Left renal cortex interstitium (tissue), 4 donors: ENCODE results near the gene ERBB4. TPM values are rescaled to one million over a fixed set of nuclear protein-coding genes. Genes with fewer than 3 reads are reported as not detected.

Experiments
- DNase-seq, 4 donors: peaks; one replicate each; pipeline ENCODE4 v3.0.0-alpha.2; 2013; ENCODE audit warnings: low read depth in 4 of 4, low spot score in 2 of 4, missing footprints in 1 of 4
- polyA plus RNA-seq, 4 donors: library from polyadenylated mRNA; unstranded; fragments of 120-200 nt; gene quantifications; one replicate each; pipeline ENCODE4 v1.2.1, GENCODE V29; 2013; ENCODE audit not compliant: insufficient read length in 4 of 4

Gene ERBB4
- polyA plus RNA-seq, 4 donors = 34.7 to 59.5 (median 45.5) TPM

DNA sequence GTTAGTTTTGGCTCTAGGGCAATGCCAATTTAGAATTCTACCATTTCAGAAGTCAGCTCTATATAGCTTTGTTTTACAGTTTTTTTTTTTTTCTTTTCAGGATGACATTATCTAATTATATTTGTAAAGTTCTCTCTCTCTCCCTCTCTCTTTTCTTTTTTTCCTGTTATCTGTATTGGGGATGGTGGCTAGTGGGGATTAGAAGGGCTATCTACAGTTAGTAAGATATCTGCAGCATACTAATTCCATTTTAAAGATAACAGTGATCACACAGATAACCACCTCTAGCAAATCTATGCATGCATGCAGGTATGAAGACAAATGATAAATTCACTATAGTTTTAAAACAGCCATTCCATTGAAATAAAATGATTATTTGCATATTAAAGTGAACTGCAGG, 438.9 kb downstream of the ERBB4 start:
- no peak for DNase-seq

DNA sequence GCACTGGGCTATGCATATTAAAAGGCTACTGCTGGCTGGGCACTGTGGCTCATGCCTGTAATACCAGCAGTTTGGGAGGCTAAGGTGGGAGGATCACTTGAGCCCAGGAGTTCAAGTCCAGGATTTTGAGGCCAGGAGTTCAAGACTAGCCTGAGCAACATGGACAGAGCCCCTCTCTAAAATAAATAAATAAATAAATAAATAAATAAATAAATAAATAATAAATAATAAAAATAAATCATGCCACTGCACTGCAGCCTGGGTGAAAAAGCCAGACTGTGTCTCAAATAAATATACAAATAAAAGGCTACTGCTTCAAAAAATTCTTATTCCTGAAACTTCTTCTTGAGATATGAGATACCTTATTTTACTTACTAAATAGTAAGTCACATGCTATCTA, 439.6 kb downstream of the ERBB4 start:
- DNase-seq = no peak

DNA sequence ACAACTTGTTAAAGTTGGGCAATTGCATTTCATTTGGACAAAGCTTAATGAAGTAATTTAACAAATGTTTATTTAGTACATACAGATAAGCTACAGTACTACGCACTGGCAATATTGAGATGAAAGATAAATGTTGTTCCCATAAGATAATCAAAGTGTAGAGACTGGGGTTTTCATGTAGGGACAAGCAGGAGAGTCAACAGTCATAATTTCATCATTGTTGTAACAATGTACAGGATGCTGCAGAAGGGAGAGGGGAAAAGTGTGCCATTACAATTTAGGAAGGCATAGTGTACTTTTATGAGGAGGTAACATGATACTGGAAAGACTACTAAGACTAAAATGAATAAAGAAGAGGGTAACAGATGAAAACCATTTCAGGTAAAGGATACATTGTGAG, 441.6 kb downstream of the ERBB4 start:
- DNase-seq = no peak

DNA sequence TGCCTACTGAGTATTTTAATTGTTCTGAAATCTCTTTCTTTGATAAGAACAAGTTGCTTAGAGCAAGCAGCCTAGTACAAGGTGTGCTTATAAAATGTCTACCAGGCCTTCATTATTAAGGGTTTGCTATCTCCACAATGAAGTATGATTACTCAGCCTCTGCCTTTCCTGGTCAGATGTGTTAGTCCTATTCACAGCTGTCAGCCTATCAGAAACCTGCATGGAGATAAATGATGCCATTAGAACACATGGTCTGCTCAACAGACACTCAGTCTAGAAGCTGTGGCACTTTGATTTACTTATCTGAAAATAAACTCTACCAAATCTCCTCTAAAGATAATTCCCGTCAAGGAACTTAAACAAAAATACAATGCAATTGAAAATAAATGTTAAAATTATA, 448.7 kb downstream of the ERBB4 start:
- DNase-seq = no peak

DNA sequence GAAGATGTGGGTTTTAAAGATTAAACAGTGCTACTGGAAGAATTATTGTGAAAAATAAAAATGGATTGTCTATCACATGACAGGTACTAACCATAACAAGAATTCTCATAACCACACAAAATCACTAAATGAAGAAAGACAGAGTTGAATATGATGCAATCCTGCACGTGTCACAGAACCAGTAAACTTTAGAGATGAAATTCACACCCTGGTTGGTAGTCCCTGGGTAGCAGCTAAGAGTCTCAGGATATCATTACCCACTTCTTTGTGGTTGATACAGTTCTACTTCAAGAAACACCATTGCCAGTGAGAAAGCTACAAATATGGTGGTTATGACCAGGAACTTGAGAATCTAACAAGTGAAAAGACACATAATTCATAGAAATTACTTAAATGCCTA, 450.2 kb downstream of the ERBB4 start:
- DNase-seq = no peak

DNA sequence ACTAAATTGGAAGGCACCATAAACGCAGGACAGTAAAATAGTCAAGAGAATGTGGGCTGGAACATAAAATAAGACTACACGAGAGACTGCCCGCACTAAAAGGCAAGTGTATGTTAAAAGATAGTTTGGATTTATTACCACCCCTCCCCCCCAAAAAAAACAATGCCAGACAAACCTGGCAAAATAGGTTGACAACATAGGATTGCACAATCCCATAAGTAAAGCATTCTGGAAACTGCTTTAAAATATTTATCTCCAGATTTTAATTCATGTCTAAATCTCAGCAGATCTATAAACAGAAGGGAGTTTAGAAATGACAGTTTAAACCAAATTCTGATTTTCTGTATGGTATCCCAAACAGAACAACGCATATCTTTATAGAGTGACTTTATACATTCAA, 455.1 kb downstream of the ERBB4 start:
- DNase-seq = no peak

DNA sequence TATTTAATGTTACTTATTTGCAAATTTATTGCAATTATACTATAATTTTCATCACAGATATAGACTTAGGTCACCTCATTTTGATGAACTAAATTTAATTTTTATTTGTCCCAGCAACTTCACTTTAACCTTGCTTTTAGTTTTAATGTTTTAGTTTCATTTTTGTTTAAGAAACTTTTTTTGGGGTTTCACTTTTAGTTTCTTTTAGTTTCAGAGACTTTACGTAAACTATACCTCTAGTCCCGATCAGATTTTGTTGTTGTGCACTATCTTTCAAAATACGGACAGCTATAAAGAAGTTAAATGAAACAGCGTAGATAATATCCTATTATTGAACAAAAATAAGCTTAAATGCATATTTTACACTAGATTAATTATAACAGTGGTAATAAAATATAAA, 460.5 kb downstream of the ERBB4 start:
- no peak for DNase-seq

DNA sequence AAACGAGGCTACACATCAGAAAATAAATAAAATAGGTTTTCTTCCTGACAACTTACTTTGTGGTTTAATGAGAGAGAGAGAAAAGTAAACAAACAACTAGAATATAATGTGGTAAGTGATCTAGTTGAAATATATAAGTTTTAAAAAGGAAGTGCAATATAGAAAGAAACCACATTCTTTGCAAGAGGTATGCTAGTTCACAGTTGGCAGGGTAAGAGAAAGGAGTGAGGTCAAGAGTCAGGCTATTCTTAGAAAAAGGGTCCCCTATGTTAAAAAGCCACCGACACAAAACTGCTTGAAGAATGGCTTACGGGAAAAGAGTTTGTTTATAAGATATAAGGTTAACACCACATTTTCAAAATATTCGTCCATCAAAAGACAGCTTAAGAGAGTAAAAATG, 462.1 kb downstream of the ERBB4 start:
- no peak for DNase-seq

DNA sequence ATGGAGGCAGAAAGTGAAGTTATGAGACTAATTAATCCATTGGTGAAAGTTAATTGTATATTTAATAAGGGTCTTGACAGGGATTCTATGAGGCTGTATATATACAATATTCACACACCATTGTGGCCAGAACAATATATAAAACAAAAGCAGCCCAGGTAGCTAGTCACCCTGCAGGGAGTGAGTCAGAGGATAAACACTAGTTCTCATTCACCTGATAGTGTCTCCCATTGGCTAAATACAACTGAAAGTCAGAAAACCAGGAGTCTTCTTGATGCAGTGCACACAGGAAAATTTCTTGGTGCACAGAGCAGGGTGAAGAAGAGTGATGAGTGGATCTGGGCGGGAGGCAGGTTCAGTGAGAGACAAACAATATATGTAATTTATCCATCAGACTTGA, 465.2 kb downstream of the ERBB4 start:
- DNase-seq = no peak

DNA sequence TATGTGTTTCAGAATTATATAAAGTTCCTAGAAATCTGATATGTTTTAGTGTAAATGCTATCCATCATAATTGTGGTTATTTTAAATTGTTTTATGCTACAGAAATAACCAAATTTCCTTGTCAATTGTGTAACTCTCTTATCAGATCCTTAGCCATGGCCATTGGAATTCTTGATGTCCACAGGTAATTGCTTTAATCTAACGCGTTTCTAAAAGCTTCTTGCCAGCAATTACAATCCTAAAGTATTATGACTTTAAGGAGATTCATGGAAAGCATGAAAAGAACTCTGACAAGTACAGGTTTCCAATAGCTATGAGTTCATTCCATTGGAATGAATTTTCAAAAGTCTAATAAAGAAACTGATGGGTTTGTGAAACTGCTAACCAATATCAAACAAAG, 472.1 kb downstream of the ERBB4 start:
- no peak for DNase-seq

DNA sequence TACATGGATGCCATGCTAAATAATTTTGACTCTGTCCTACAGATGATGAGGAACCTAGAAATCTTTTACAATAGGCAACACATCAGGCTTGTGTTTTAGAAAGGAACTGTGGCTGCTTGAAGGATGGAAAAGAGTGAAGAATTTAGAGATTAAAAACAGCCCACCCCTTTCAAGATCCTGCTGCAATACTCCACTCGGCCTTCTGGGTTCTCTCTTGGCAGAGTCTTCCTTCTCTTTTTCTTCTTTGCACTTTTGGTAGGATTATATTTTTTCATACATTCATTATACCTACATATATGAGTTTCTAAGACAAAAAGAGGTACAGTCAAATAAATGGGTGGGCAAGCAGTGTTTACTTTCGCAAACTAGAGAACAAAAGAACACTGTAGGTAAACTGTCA, 474.3 kb downstream of the ERBB4 start:
- DNase-seq = no peak

DNA sequence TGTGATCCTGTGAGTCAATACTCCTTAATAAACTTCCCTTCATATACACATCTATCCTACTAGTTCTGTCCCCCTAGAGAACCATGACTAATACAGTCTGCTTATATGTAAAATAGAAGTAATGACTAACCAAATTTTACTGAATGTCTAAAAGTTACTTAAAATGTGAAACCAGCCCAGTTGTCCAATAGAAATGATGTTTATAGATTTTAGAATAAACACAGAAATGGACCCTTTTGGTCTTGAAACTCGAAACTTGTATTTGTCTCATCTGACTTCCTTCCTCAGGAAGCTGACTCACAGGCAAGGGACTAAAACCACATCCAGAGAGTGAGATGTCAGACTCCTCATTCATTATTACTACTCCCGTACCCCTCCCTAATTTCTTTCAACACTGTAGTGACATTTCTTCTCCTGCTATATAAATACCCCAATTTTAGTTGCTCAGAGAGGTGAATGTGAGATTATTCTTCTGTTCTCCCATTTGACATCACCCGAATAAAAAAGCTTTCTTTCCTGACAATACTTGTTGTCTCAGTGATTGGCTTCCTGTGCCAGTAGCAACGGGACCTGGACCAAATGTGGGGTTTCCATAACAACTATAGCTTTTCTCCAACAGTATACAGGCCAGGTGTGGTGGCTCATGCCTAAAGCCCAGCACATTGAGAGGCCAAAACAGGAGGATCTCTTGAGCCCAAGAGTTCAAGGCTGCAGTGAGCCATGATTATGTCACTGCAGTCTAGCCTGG, 486.0 kb downstream of the ERBB4 start:
- DNase-seq = no peak

DNA sequence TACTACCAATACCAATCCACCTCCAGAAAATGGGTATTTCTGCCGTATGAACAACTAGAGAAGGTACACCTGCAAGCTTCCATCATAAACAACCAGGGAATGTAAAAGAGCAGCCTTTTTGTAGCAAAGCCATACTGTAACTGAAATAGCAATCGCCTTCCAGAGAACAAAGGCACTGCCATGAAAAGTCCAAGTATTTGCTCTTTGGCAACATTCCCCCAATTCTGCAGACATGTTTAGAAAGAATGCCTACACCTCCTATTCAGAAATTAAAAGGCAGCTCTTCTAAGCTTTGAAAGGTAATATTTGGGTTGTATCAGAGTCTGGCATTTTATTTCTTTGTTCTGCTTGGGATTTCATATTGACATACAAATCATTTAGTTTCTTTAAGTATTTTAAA, 487.7 kb downstream of the ERBB4 start:
- no peak for DNase-seq

DNA sequence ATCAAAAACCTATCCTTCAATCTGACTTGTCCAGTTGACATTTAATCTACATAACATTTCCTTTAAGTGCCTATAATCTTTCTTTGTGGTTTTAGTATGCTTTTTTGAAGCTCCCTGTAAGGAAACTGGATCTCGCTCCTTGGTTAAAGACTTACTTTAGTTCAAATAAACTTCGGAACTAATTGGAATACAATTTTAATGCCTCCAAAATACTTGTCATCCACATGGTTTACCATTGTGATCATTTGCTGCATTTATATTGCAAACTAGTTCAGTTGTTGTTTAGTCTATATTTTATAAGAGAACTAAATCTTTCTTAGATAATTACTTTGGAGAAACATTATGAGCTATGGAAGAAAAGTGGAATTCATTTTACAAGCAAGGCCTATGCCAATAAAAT, 496.0 kb downstream of the ERBB4 start:
- DNase-seq = no peak

DNA sequence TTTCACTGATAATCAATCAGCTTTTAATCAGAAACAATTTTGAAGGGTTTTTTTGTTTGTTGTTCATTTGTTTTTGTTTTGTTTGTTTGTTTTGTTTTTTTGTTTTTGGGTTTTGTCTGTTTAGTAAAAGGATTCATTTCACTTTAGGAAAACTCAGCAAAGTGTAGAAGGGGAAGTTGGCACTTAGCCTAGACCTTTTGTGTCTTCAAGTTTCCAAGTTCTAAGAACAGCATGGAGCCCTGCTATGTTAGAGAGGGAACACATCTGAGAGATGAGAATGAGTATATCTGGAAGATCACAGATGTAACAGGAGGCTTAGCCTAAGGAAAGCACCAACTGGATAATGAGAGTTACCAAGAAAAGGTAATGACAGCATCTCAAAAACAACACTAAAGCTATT, 501.5 kb downstream of the ERBB4 start:
- DNase-seq = no peak

DNA sequence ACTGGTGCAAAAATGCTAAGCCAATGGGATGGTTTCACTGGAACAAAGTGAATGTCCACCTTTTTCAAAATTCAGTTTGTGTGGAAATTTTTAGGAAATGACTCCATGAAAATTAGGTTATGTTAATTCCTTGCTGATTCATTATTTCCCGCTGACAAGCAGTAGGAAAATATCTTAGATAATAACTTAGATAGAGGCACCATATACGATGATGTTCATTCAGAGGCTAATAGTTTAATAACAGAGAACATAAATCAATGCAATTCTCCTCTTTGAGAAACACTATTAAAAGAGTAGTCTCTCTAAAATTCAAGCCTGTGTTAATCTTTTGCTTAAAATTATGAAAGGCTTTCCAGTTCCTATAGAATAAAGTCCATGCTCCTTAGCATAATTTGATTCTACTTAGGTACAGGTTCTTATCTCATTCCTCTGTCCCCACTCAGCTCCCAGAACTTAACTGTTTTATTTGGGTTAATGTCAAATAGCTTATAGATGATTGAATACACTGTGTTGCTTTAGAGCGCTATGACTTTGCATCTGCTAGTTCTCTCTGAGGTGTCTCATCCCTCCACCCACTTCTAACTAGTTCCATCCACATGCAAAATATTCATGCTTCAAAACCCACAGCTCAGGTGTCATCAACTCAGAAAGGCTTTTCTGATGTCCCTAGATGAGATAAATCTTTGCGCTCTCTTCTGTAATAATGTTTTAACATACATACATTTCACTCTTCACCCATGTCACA, 503.6 kb downstream of the ERBB4 start:
- DNase-seq = no peak

DNA sequence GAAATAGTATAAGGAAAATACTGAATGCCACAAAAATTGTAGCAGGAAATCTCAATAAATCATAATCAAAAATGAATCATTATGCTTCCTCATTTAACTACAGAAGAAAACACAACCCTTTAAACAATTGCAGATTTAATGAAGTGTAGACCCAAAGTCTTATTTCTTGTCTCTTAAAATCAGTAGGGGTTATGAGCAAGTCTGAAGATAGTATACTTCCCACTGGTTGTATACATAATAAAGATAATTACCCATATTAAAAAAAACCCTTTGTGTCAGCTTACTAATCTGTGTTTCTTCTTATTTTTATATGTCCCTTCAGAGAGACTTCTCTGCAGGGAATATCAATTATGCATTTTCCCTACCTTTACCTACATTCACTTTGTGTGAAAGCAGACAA, 504.7 kb downstream of the ERBB4 start:
- DNase-seq = no peak

DNA sequence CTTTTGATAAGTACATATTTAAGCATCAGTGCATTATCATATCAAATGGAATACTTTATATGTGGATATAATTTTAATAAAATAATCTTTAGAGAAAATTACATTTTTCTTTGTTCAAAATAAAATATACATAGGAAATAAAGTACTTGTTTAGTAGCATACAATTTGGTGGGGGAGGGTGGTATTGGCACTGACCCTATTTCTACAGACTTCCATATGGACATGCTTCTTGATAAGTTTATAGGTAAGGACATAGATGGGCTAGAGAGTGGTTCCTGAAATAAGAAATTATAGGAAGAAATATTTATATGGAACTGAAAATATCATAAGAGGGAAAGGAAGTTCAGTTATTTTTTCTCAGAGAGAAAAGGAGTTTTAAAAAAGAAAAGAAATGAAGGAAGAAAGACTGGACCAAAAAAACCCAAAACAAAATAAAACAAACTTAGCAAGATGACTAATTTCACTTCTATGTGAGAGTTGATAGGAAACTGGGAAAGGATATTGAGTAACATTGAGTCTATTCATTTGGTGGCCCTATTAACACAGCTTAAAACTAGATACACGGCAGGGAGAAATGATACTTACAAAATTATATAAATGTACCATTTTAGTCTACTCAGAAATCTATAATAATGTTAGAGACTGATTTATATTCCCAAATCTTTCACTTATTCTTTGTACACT, 505.9 kb downstream of the ERBB4 start:
- DNase-seq = no peak

DNA sequence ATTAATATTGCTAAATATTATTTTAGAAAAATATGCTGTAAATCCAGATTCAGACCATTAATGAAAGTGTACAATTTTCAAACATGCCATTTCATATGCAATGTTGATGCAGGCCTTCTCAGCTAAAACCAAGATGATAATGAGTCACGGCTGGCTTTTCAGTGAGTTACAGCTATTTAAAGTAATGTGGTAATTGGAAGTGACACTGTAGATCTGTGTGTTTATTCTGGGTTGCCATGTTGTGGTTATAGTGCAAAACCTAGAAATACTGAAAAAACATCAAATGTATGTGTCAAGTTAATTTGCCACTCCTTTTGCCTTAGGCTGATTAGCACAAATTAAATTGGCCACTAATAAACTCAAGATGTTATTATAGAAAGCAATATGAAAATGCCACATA, 506.6 kb downstream of the ERBB4 start:
- no peak for DNase-seq

DNA sequence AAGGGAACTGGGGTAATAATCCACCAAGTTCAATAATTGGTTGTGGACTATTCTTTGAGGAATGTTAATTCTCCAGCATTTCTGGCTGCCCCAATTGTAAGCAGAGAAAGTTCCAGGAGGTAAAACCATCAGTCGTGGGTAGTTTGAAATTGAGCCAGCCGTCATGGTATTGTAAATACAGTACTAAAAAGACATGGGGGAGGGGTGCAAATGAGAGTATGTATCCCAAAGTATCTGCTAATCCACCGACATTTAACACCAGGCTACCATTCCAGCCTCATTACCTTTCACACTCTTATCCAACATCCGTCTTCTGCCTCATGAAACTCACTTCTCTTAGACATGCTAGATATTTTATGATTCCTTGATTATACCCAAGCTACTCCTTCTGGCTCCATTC, 507.9 kb downstream of the ERBB4 start:
- no peak for DNase-seq

DNA sequence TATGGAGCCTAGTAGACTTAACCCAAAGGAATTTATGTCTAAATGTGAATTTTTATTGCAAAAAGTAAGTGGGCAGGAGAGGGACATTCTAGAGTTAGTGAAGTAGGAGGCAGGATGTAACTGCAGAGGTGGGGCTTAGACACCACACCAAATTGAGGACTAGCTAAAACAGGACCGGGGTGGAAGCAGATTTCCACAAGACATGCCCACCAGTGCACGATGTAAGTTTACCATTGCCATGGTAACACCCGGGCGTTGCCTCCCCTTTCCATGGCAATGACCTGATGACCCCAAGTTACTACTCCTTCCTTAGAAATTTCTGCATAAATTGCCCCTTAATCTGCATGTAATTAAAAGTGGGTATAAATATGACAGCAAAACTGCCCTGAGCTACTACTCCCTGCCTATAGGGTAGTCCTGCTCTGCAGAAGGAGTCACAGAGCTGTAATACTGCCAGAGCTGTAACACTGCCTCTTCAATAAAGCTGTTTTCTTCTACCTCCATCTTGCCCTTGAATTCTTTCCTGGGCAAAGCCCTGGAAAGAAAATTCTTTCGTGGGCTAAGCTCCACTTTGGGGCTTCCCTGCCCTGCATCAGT, 509.7 kb downstream of the ERBB4 start:
- no peak for DNase-seq
